Activated naive CD4-positive, alpha-beta T cell treated with anti-CD3 and anti-CD28 coated beads for 36 hours (primary cell): Measurements from ENCODE around the gene TRMT1. TPM values are rescaled to one million over a fixed set of nuclear protein-coding genes. Genes with fewer than 3 reads are reported as not detected.

Experiments
- CTCF ChIA-PET: fragments of 350-600 bp; sonication (Branson Sonifier 250); formaldehyde crosslinking; loops from one replicate; lab custom pipeline; 2021; ENCODE audit warnings: antibody characterized with exemption; lab: Charles Lee
- DNase-seq: peaks from one replicate; pipeline ENCODE4 v3.0.0-alpha.2; 2020
- H3K27ac Mint-ChIP-seq: one replicate; pipeline ENCODE4 v1.8.0; 2021; ENCODE audit warnings: mild to moderate bottlenecking, mixed read lengths
- H3K27me3 Mint-ChIP-seq: one replicate; pipeline ENCODE4 v1.8.0; 2021; ENCODE audit warnings: low read depth, mixed read lengths
- H3K36me3 Mint-ChIP-seq: one replicate; pipeline ENCODE4 v1.8.0; 2021; ENCODE audit warnings: low read depth, mixed read lengths
- H3K4me1 Mint-ChIP-seq: one replicate; pipeline ENCODE4 v1.8.0; 2021; ENCODE audit warnings: low read depth, mixed read lengths
- H3K4me3 Mint-ChIP-seq: one replicate; pipeline ENCODE4 v1.8.0; 2021; ENCODE audit warnings: mild to moderate bottlenecking, moderate library complexity, mixed read lengths
- H3K9me3 Mint-ChIP-seq: one replicate; pipeline ENCODE4 v1.8.0; 2021; ENCODE audit warnings: mixed read lengths
- intact Hi-C: fragments of 100-400 bp; cut with micrococcal nuclease; formaldehyde crosslinking; loops from one replicate; pipeline ENCODE4 v1.15.1; 2023
- total RNA-seq, 2 experiments: library from RNA; stranded (reverse); gene quantifications; one replicate each; pipeline ENCODE4 v1.2.3, GENCODE V29; 2021

The TRMT1 gene
- total RNA-seq, 2 experiments from 2014 or later = 55.8 to 59.6 TPM

DNA sequence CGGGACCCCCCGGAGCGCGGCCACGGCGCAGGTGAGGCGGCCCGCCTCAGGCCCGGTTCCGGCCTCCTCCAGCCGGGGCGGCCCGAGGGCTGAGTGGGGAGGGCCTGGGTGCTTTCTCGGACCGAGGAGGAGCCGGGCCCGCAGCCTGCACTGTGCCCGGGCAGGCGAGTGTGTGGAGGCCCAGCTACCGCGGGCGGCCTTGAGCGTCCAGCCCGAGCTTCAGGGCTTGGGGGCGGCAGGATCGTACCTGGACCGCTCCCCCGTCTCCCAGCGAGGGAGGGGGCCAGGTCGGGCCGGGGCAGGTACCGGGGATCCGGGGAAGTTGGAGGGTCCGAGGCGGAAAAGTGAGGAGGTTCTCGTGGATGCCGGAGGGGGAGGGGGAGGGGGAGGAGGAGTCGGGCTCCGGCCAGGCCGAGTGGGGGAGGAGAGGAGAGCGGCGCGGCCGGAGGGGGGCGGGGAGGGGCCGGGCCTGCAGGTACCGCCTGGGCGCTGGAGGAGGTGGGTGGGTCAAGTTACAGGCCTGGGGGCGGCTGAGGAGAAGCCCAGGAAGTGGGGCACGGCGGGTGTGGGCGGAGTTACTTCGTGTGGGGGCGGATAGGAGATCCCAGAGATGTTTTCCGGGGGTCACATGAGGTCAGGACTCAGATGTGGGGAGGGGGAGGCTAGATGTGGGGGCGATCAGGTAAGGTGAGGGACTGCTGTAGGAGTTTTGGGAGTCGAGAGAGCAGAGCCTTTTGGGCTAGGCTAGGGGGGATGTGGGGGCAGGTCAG is 2.1 kb upstream of the TRMT1 start:
- H3K4me3 Mint-ChIP-seq = peak overlapping the region; percentile 75
- peaks cover 49% of the 10 kb centered on the region for H3K4me1 Mint-ChIP-seq
- intact Hi-C loops = loop anchor here (1.0 kb wide), 2 partner anchors 33 to 45 kb away; no protein-coding TSS in a partner anchor
- no peaks in the 10 kb centered on the region for H3K27me3 Mint-ChIP-seq
- CTCF ChIA-PET = interaction anchor here (0.6 to 4.0 kb wide), 5 partner anchors 14 to 154 kb away, joined by 3 to 24 read pairs (median 4); no protein-coding TSS in a partner anchor
- peaks cover 4% of the 10 kb centered on the region for H3K36me3 Mint-ChIP-seq
- H3K27ac Mint-ChIP-seq = peak overlapping the region; percentile 73
- DNase-seq = peak; percentile 55
- H3K9me3 Mint-ChIP-seq = no peaks in the 10 kb centered on the region

DNA sequence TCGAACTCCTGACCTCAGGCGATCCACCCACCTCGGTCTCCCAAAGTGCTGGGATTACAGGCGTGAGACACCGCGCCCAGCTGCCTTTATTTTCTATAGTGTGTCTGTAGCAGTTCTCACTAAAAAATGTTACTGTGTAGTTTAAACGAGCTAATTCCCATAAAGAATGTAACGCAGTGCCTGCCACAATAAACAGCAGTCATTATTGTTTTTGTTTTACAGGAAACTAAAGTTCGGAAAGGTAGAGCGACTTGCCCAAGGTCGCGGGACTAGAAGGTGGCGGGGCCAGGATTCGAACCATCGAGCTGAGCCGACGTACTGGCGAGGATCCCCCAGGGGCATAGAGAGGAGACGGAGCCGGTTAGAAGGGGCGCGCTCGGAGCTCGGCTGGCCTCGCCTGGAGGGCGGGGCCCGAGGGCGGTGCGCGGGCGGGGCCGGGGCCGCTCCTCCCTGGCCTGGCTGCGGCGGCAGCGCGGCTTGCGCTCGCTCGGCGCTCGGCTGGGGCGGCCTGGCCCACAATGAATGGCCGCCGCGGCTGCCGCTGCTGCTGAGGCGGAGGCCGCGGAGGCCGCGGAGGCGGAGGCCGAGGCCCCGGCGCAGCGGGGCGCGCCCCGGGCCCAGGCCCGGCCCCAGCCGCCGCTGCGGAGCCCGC is 1.4 kb upstream of the TRMT1 start, which contains the start of gene NACC1:
Gene NACC1 (plus strand): TSS at position 493 of the 652 bp plus-strand sequence. CDS start 16,944 bp downstream, outside the sequence.
- peaks cover 49% of the 10 kb centered on the region for H3K4me1 Mint-ChIP-seq
- H3K9me3 Mint-ChIP-seq = no peaks in the 10 kb centered on the region
- intact Hi-C loops = loop anchor here (1.0 kb wide), 3 partner anchors 18 to 45 kb away; no protein-coding TSS in a partner anchor
- peak within 1 kb of the TSS; percentile 91 for H3K27ac Mint-ChIP-seq
- H3K36me3 Mint-ChIP-seq = peaks cover 4% of the 10 kb centered on the region
- CTCF ChIA-PET = interaction anchor here (0.6 to 4.0 kb wide), 4 partner anchors 13 to 153 kb away, joined by 3 to 24 read pairs (median 5); no protein-coding TSS in a partner anchor
- H3K27me3 Mint-ChIP-seq = no peaks in the 10 kb centered on the region
- H3K4me3 Mint-ChIP-seq = peak within 1 kb of the TSS; percentile 97
- peak; percentile 89 for DNase-seq

- peaks cover 52% of the 10 kb centered on the region for H3K4me1 Mint-ChIP-seq
- no peaks in the 10 kb centered on the region for H3K27me3 Mint-ChIP-seq
- peak overlapping the region; percentile 97 for H3K4me3 Mint-ChIP-seq
- intact Hi-C loops = loop anchor here (1.0 kb wide), 1 partner anchor 17 kb away; no protein-coding TSS in a partner anchor
- no peak for DNase-seq
- H3K9me3 Mint-ChIP-seq = no peaks in the 10 kb centered on the region
- H3K27ac Mint-ChIP-seq = peak overlapping the region; percentile 91
- peaks cover 8% of the 10 kb centered on the region for H3K36me3 Mint-ChIP-seq
- CTCF ChIA-PET = interaction anchor here (0.8 to 4.0 kb wide), 3 partner anchors 13 to 88 kb away, joined by 3 to 24 read pairs (median 3); no protein-coding TSS in a partner anchor
Observed at GRCh38 chr19:13117176-13117771, 734 bp upstream of the TRMT1 start.

DNA sequence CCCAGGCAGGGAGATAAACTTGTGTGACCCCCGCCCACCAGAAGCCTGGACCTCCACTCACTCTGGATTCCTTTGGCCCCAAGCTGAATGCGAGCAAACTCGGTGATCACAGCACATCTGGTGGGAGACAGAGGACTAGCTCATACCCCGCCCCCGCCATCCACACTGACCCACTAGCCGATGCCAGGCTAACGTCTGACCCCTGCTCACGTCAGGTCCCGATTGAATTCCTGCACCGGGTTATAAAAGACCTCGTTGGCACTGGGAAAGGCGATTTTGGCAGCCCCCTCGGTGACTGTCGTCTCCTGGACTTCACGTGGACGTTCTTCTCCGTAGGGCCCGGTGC is 631 bp downstream of the TRMT1 start:
- Mint-ChIP-seq H3K4me1 (peaks cover 38% of the 10 kb centered on the region), H3K27ac (peak overlapping the region; percentile 91), H3K4me3 (peak overlapping the region; percentile 97), H3K9me3 (no peaks in the 10 kb centered on the region), H3K36me3 (peaks cover 8% of the 10 kb centered on the region), H3K27me3 (no peaks in the 10 kb centered on the region)
- DNase-seq = no peak
- CTCF ChIA-PET = interaction anchor here (3.5 kb wide), 1 partner anchor 11 kb away, joined by 14 read pairs; no protein-coding TSS in a partner anchor
- intact Hi-C loops = loop anchor here (1.0 kb wide), 1 partner anchor 12 kb away; no protein-coding TSS in a partner anchor

DNA sequence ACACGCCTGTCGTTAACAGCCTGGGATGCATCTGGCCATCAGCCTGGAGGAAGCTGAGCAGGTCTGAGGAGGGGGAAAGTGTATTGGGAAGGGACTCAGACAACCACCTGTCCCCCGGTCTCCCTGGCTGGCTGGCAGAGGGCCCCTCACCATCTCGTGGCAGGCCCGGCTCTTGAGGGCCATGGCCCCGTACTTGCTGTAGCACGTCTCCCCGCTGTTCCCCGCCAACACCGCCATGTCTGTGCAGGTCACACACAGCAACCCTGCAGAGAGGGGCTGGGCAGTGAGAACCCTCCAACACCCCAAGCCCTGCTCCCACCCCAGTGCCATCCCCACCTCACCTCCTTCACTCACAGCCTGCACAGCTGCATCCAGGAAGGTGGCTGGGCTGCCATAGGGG is 4.0 kb downstream of the TRMT1 start:
- no peak for DNase-seq
- H3K4me1 Mint-ChIP-seq = peaks cover 17% of the 10 kb centered on the region
- H3K27me3 Mint-ChIP-seq = no peaks in the 10 kb centered on the region
- peaks cover 13% of the 10 kb centered on the region for H3K36me3 Mint-ChIP-seq
- H3K27ac Mint-ChIP-seq = no peak overlapping the region
- intact Hi-C loops = no loop called here
- no peaks in the 10 kb centered on the region for H3K9me3 Mint-ChIP-seq
- CTCF ChIA-PET = interaction anchor here (3.5 kb wide), 1 partner anchor 8 kb away, joined by 14 read pairs; no protein-coding TSS in a partner anchor
- no peak overlapping the region for H3K4me3 Mint-ChIP-seq

DNA sequence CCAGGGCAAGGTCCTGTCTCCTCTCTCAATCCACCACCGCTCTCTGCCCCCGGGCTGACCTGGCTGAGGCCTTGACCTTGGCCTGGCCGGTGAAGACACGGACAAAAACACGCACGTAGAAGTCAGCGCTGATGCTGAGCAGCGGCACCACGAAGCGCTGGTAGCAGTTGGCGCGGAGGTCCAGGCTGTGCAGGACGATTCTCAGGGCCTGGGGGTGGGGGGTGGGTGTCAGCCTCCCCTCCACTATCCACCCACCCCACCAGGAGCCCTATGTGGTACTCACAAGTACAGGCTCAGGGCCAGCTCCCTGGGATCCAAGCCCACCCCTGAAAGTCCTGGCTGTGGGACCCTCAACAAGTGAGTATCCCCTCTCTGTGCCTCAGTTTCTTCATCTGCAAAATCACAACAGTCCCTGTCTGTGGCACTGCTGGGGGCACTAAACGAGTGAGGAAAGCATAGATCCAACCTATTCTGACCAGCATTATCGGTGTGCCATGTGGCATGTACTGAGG is 6.4 kb downstream of the TRMT1 start:
- Mint-ChIP-seq H3K27ac (no peak overlapping the region), H3K9me3 (no peaks in the 10 kb centered on the region), H3K4me1 (peaks cover 10% of the 10 kb centered on the region), H3K4me3 (no peak overlapping the region), H3K36me3 (peaks cover 15% of the 10 kb centered on the region), H3K27me3 (no peaks in the 10 kb centered on the region)
- no peak for DNase-seq
- intact Hi-C loops = no loop called here
- CTCF ChIA-PET = no interaction called here

- peaks cover 8% of the 10 kb centered on the region for H3K4me1 Mint-ChIP-seq
- DNase-seq = no peak
- no peaks in the 10 kb centered on the region for H3K27me3 Mint-ChIP-seq
- H3K36me3 Mint-ChIP-seq = peaks cover 17% of the 10 kb centered on the region
- no peaks in the 10 kb centered on the region for H3K9me3 Mint-ChIP-seq
- intact Hi-C loops = no loop called here
- CTCF ChIA-PET = no interaction called here
- H3K27ac Mint-ChIP-seq = no peak overlapping the region
- no peak overlapping the region for H3K4me3 Mint-ChIP-seq
Observed at GRCh38 chr19:13109361-13110098, 7.0 kb downstream of the TRMT1 start.

DNA sequence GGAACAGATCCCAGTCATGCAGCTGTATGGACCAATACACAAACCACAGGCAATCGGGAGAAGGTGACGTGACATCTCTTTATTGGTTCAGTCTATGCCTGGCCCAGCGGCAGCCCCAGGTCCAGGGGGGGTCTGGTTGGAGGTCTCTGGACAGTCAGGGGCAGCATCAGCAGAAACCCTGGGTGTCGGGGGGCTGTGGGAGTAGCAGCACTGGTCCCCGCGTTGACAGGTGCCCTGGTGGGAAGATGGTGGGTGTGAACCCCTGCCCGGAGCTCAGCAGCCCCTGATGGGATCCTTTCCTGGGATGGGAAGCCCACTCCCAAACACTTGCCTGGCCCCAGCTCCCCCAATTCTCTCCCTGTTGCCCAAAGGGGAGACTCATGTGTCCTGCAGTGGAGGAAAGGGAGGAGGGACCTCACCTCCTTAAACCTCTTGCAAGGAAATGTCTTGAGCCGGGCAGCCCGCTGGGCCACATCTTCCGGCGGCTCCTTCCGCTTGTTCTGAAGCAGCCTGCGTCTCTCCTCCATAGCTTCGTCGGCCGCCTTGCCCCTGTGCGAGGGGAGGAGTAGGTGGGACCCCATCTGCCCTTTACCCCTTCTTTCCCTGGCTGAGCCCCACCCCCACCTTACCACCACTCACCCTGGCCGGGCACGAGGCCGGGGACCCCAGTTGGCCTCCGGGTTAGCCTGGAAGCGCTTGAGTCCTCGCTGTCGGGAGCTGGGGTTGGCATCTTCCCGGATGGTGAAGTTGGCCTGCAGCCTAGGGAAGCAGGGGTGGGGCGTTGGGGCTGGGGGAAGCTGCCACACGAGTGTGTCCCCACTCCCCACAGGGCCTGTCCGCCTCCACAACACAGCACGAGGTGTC is 11.5 kb downstream of the TRMT1 start:
- intact Hi-C loops = loop anchor here (1.0 to 5.0 kb wide), 2 partner anchors 11 to 323 kb away; partner anchors contain the start of gene TRMT1
- H3K27ac Mint-ChIP-seq = peak overlapping the region; percentile 91

DNA sequence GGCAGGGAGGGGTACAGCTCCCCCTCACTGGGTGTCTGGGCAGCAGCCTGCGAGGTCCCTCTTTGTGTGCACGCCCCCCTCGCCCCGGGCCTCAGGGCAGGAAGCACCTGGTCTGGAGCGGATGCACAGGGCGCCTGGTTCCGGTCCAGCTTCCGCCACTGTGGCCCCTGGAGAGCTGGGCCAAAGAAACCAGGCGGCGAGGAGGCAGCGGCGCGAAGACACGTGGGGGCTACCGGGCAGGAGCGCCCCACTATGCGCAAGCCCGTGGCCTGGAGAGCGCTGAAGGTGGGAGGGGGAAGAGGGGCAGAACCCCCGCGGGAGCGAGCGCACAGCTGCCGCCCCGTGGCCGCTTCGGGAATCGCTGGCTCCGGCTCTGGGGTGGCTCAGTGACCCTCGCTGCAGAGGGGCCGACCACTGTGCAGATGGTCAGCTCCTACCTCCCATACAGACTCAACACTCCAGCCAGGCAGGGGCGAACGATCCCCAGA is 12.1 kb downstream of the TRMT1 start:
- peak; percentile 72 for DNase-seq
- Mint-ChIP-seq H3K27me3 (no peaks in the 10 kb centered on the region), H3K9me3 (no peaks in the 10 kb centered on the region), H3K4me1 (peaks cover 33% of the 10 kb centered on the region), H3K36me3 (peaks cover 13% of the 10 kb centered on the region), H3K4me3 (peak overlapping the region; percentile 84), H3K27ac (peak overlapping the region; percentile 91)
- intact Hi-C loops = loop anchor here (1.0 to 5.0 kb wide), 2 partner anchors 12 to 322 kb away; partner anchors contain the start of gene TRMT1
- CTCF ChIA-PET = interaction anchor here (0.7 to 3.4 kb wide), 13 partner anchors 9 to 544 kb away, joined by 3 to 25 read pairs (median 5); partner anchors contain the start of genes IER2, NACC1 and STX10

More for the DNA sequence above, 11.5 kb downstream of the TRMT1 start:
- Mint-ChIP-seq H3K27me3 (no peaks in the 10 kb centered on the region), H3K4me1 (peaks cover 26% of the 10 kb centered on the region), H3K9me3 (no peaks in the 10 kb centered on the region), H3K36me3 (peaks cover 12% of the 10 kb centered on the region), H3K4me3 (peak overlapping the region; percentile 84)
- CTCF ChIA-PET = interaction anchor here (0.7 to 3.4 kb wide), 13 partner anchors 9 to 543 kb away, joined by 3 to 25 read pairs (median 5); partner anchors contain the start of genes IER2, NACC1 and STX10
- peak; percentile 37 for DNase-seq
